ENCODE results near the gene GARIN5B.

Gene GARIN5B

DNA sequence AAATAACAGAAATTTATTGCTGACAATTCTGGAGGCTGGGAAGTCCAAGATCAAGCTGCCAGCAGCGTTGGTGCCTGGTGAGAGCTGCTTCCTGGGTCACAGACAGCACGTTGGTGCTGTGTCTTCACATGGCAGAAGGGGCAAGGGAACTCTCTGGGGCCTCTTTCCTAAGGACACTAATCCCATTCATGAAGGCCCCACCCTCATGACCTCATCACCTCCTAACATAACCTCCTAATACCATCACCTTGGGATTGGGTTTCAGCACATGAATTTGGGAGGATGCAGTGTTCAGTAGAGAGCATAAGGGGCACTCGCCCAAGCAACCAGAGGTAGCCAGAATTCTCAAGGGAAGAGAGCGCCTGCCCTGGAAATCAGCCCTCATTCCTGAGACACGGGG lies 53.6 kb downstream of the GARIN5B start:
- Histone ChIP-seq H3K36me3 (ENCODE audit: control insufficient read depth in 1 of 2, insufficient read depth in 2 of 2, low read length in 2 of 2) (peaks cover 20 to 29% of the 10 kb centered on the region in 2 experiments), H3K18ac (ENCODE audit: low read length) (no peak overlapping the region), H3K23ac (ENCODE audit: low read length) (no peak overlapping the region), H3K27me3 (ENCODE audit: insufficient read depth, low read length) (no peaks in the 10 kb centered on the region), H4K8ac (ENCODE audit: low read depth, low read length) (no peak overlapping the region), H3K4ac (ENCODE audit: low read depth, low read length) (no peak overlapping the region), H4K12ac (ENCODE audit: low read depth, low read length) (no peak overlapping the region), H2BK12ac (ENCODE audit: low read length) (no peak overlapping the region), H2AFZ (ENCODE audit: insufficient read depth, low read length, poor library complexity) (no peak overlapping the region), H3K79me2 (ENCODE audit: control insufficient read depth, insufficient read depth, low read length, poor library complexity) (no peaks in the 10 kb centered on the region), H3K14ac (ENCODE audit: low read length) (no peak overlapping the region), H3K27ac (ENCODE audit: low read depth, low read length) (no peak overlapping the region), H3K4me3 (ENCODE audit: low read depth, low read length) (no peak overlapping the region), H3K79me1 (ENCODE audit: low read length) (no peaks in the 10 kb centered on the region), H3K4me1 (ENCODE audit: control insufficient read depth in 1 of 2, insufficient read depth in 2 of 2, low read length in 2 of 2) (peaks cover 2% of the 10 kb centered on the region in 2 experiments), H2AK5ac (ENCODE audit: low read length) (no peak overlapping the region), H2BK5ac (ENCODE audit: low read depth, low read length, poor library complexity) (no peak overlapping the region), H2BK120ac (ENCODE audit: insufficient read depth, low read length, poor library complexity) (no peak overlapping the region), H3K9me3 (ENCODE audit: insufficient read depth, low read depth, low read length) (peaks cover 3% of the 10 kb centered on the region), H4K91ac (ENCODE audit: low read depth, low read length) (no peak overlapping the region), H3K9ac (ENCODE audit: low read length) (no peak overlapping the region), H3K4me2 (ENCODE audit: low read length) (no peak overlapping the region)
- DNase-seq, result no peak
- no CpG with 5 or more reads among the region's 5 CpGs for WGBS (ENCODE audit: extremely low coverage, insufficient coverage, insufficient read length)

DNA sequence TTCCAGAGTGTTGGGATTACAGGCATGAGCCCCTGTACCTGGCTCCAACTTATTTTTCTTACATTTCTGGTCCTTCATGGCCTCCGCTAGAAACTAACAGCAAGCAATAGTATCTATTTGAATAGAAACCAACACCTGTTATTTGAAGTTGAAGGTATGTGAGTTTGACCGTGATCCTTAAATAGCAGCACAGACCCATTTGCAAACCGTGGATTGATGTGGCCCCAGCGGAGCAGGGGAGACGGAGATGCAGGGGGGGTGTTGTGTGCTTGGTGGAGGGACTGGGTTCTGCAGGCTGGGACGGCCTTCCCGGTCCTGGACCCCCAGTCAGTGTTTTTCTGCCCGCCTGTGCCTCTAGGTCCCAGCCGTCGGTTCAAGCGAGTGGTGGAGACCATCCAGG lies 54.8 kb downstream of the GARIN5B start:
- no peak for DNase-seq
- H3K9ac ChIP-seq (ENCODE audit: low read length), result no peak overlapping the region
- H3K23ac ChIP-seq (ENCODE audit: low read length), result no peak overlapping the region
- H2AK5ac ChIP-seq (ENCODE audit: low read length), result no peak overlapping the region
- WGBS (ENCODE audit: extremely low coverage, insufficient coverage, insufficient read length), result no CpG with 5 or more reads among the region's 11 CpGs
- no peak overlapping the region for H4K12ac ChIP-seq (ENCODE audit: low read depth, low read length)
- H3K36me3 ChIP-seq (ENCODE audit: control insufficient read depth in 1 of 2, insufficient read depth in 2 of 2, low read length in 2 of 2), result peaks cover 29 to 31% of the 10 kb centered on the region in 2 experiments
- H2BK12ac ChIP-seq (ENCODE audit: low read length), result no peak overlapping the region
- H3K4me3 ChIP-seq (ENCODE audit: low read depth, low read length), result no peak overlapping the region
- H3K4ac ChIP-seq (ENCODE audit: low read depth, low read length), result no peak overlapping the region
- no peaks in the 10 kb centered on the region for H3K79me1 ChIP-seq (ENCODE audit: low read length)
- no peak overlapping the region for H3K27ac ChIP-seq (ENCODE audit: low read depth, low read length)
- no peak overlapping the region for H4K8ac ChIP-seq (ENCODE audit: low read depth, low read length)
- H3K4me2 ChIP-seq (ENCODE audit: low read length), result no peak overlapping the region
- no peak overlapping the region for H2BK5ac ChIP-seq (ENCODE audit: low read depth, low read length, poor library complexity)
- no peaks in the 10 kb centered on the region for H3K4me1 ChIP-seq (ENCODE audit: control insufficient read depth in 1 of 2, insufficient read depth in 2 of 2, low read length in 2 of 2)
- H3K18ac ChIP-seq (ENCODE audit: low read length), result no peak overlapping the region
- H2AFZ ChIP-seq (ENCODE audit: insufficient read depth, low read length, poor library complexity), result no peak overlapping the region
- H2BK120ac ChIP-seq (ENCODE audit: insufficient read depth, low read length, poor library complexity), result no peak overlapping the region
- no peaks in the 10 kb centered on the region for H3K27me3 ChIP-seq (ENCODE audit: insufficient read depth, low read length)
- H3K9me3 ChIP-seq (ENCODE audit: insufficient read depth, low read depth, low read length), result peaks cover 3% of the 10 kb centered on the region
- H3K14ac ChIP-seq (ENCODE audit: low read length), result no peak overlapping the region
- no peaks in the 10 kb centered on the region for H3K79me2 ChIP-seq (ENCODE audit: control insufficient read depth, insufficient read depth, low read length, poor library complexity)
- no peak overlapping the region for H4K91ac ChIP-seq (ENCODE audit: low read depth, low read length)

DNA sequence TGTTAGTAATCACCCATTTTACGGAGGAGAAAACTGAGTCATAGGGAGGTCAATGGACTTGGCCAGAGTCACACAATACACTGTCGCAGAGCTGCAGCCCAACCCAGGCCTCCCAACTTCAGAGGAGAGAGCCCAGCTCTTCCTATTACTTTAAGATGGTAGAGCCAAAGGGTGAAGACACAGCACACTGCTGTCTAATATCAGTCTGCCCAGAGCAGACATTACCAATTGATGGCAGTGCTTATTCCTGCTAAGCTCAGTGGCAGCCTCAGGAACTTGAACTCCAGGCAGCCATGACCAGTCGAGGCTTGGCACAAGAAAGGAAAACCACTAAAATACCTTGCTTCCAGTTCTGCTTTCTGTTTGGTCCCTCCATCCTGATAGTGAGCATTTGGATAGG lies 56.3 kb downstream of the GARIN5B start:
- WGBS (ENCODE audit: extremely low coverage, insufficient coverage, insufficient read length), result no CpG with 5 or more reads among the region's 3 CpGs
- Histone ChIP-seq H4K91ac (ENCODE audit: low read depth, low read length) (no peak overlapping the region), H3K4me3 (ENCODE audit: low read depth, low read length) (no peak overlapping the region), H3K4me2 (ENCODE audit: low read length) (no peak overlapping the region), H3K79me1 (ENCODE audit: low read length) (no peaks in the 10 kb centered on the region), H2BK12ac (ENCODE audit: low read length) (no peak overlapping the region), H3K36me3 (ENCODE audit: control insufficient read depth in 1 of 2, insufficient read depth in 2 of 2, low read length in 2 of 2) (peaks cover 27 to 36% of the 10 kb centered on the region in 2 experiments), H2BK5ac (ENCODE audit: low read depth, low read length, poor library complexity) (no peak overlapping the region), H3K79me2 (ENCODE audit: control insufficient read depth, insufficient read depth, low read length, poor library complexity) (no peaks in the 10 kb centered on the region), H3K23ac (ENCODE audit: low read length) (no peak overlapping the region), H4K8ac (ENCODE audit: low read depth, low read length) (no peak overlapping the region), H3K18ac (ENCODE audit: low read length) (no peak overlapping the region), H2BK120ac (ENCODE audit: insufficient read depth, low read length, poor library complexity) (no peak overlapping the region), H2AK5ac (ENCODE audit: low read length) (no peak overlapping the region), H4K12ac (ENCODE audit: low read depth, low read length) (no peak overlapping the region), H3K4ac (ENCODE audit: low read depth, low read length) (no peak overlapping the region), H3K27ac (ENCODE audit: low read depth, low read length) (no peak overlapping the region), H2AFZ (ENCODE audit: insufficient read depth, low read length, poor library complexity) (no peak overlapping the region), H3K9ac (ENCODE audit: low read length) (no peak overlapping the region), H3K4me1 (ENCODE audit: control insufficient read depth in 1 of 2, insufficient read depth in 2 of 2, low read length in 2 of 2) (peaks cover 0 to under 1% of the 10 kb centered on the region in 2 experiments), H3K9me3 (ENCODE audit: insufficient read depth, low read depth, low read length) (peaks cover 3% of the 10 kb centered on the region), H3K14ac (ENCODE audit: low read length) (no peak overlapping the region), H3K27me3 (ENCODE audit: insufficient read depth, low read length) (no peaks in the 10 kb centered on the region)
- no peak for DNase-seq

DNA sequence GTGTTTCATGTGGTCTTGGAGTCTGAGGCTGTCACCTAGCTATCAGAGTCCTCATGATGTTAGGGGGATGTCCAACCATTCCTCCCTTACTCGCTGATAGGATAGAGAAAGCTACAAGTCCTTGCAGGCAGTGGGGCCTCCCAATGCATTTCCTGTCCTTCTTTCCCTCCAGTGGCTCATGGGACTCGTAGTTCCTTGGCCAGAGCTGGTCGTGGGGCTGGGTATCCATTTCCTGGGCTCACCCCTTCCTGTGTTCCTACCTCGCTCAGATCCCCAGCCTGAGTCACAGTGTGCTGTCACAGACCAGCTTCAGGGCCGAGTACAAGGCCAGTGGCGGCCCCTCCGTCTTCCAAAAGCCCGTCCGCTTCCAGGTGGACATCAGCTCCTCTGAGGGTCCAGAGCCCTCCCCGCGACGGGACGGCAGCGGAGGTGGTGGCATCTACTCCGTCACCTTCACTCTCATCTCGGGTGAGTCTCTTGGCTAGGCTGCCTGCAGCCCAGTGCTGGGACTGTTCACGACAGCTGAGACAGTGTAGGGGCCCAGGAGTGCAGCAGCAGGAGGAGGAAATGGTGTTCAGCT lies 57.0 kb downstream of the GARIN5B start:
- no peak overlapping the region for H4K91ac ChIP-seq (ENCODE audit: low read depth, low read length)
- peaks cover 0 to 3% of the 10 kb centered on the region in 2 experiments for H3K4me1 ChIP-seq (ENCODE audit: control insufficient read depth in 1 of 2, insufficient read depth in 2 of 2, low read length in 2 of 2)
- H2BK12ac ChIP-seq (ENCODE audit: low read length), result no peak overlapping the region
- H4K8ac ChIP-seq (ENCODE audit: low read depth, low read length), result no peak overlapping the region
- H4K12ac ChIP-seq (ENCODE audit: low read depth, low read length), result no peak overlapping the region
- no peak overlapping the region for H3K4me3 ChIP-seq (ENCODE audit: low read depth, low read length)
- H2AK5ac ChIP-seq (ENCODE audit: low read length), result no peak overlapping the region
- H3K79me2 ChIP-seq (ENCODE audit: control insufficient read depth, insufficient read depth, low read length, poor library complexity), result no peaks in the 10 kb centered on the region
- no peak overlapping the region for H3K23ac ChIP-seq (ENCODE audit: low read length)
- no peak overlapping the region for H3K14ac ChIP-seq (ENCODE audit: low read length)
- no peaks in the 10 kb centered on the region for H3K79me1 ChIP-seq (ENCODE audit: low read length)
- H3K36me3 ChIP-seq (ENCODE audit: control insufficient read depth in 1 of 2, insufficient read depth in 2 of 2, low read length in 2 of 2), result peaks cover 27 to 36% of the 10 kb centered on the region in 2 experiments
- no peak overlapping the region for H3K4me2 ChIP-seq (ENCODE audit: low read length)
- WGBS (ENCODE audit: extremely low coverage, insufficient coverage, insufficient read length), result no CpG with 5 or more reads among the region's 17 CpGs
- no peak overlapping the region for H3K4ac ChIP-seq (ENCODE audit: low read depth, low read length)
- H3K9me3 ChIP-seq (ENCODE audit: insufficient read depth, low read depth, low read length), result peaks cover 3% of the 10 kb centered on the region
- H3K18ac ChIP-seq (ENCODE audit: low read length), result no peak overlapping the region
- H2BK5ac ChIP-seq (ENCODE audit: low read depth, low read length, poor library complexity), result no peak overlapping the region
- no peak overlapping the region for H2BK120ac ChIP-seq (ENCODE audit: insufficient read depth, low read length, poor library complexity)
- H3K27ac ChIP-seq (ENCODE audit: low read depth, low read length), result no peak overlapping the region
- no peak overlapping the region for H3K9ac ChIP-seq (ENCODE audit: low read length)
- no peak for DNase-seq
- no peaks in the 10 kb centered on the region for H3K27me3 ChIP-seq (ENCODE audit: insufficient read depth, low read length)
- H2AFZ ChIP-seq (ENCODE audit: insufficient read depth, low read length, poor library complexity), result no peak overlapping the region
